HUES64 (cell line): ENCODE measurements around the gene RNF217. TPM values are rescaled to one million over a fixed set of nuclear protein-coding genes. Genes with fewer than 3 reads are reported as not detected.
"Not testable (repeated sequence)": the region's sequence is repeated elsewhere in the genome, so short reads cannot be mapped to it uniquely, and the experiment has no call there.

Source experiments
- H3K27ac ChIP-seq: 2 replicates; pipeline ENCODE4 v1.7.0; 2013; ENCODE audit warnings: low read depth, low read length, inconsistent platforms
- H3K27me3 ChIP-seq: 2 replicates; pipeline ENCODE4 v1.6.1; 2013; ENCODE audit warnings: mild to moderate bottlenecking, low read length; ENCODE audit not compliant: insufficient read depth
- H3K36me3 ChIP-seq: 2 replicates; pipeline ENCODE4 v1.6.1; 2013; ENCODE audit warnings: mild to moderate bottlenecking, low read length; ENCODE audit not compliant: insufficient read depth
- H3K4me1 ChIP-seq: 2 replicates; pipeline ENCODE4 v1.6.1; 2013; ENCODE audit warnings: mild to moderate bottlenecking, low read length, moderate library complexity; ENCODE audit not compliant: insufficient read depth
- H3K4me3 ChIP-seq: 2 replicates; pipeline ENCODE4 v1.5.1; 2013; ENCODE audit warnings: mild to moderate bottlenecking, low read length, moderate library complexity
- H3K9ac ChIP-seq: 2 replicates; pipeline ENCODE4 v1.6.1; 2013; ENCODE audit warnings: mild to moderate bottlenecking, low read depth, low read length
- H3K9me3 ChIP-seq: 2 replicates; pipeline ENCODE4 v1.6.1; 2013; ENCODE audit warnings: low read depth, low read length; ENCODE audit not compliant: insufficient read depth
- WGBS: fragments of 150-250, 120-280 bp; methylation state at CpG from one replicate; pipeline ENCODE4 v1.1.7; 2013; ENCODE audit warnings: missing lambda C conversion rate; 5-methylcytosine and 5-hydroxymethylcytosine counted together
- polyA plus RNA-seq, 2 experiments: library from polyadenylated mRNA; stranded (reverse); fragments of 50-300 nt; gene quantifications; one replicate each; pipeline ENCODE4 v1.2.3, GENCODE V29; 2013

RNF217 gene
- polyA plus RNA-seq (2013, experiment 1 of 2): 2.7 TPM
- polyA plus RNA-seq (2013, experiment 2 of 2): 2.9 TPM

- H3K4me1 ChIP-seq: peaks cover 23% of the 10 kb centered on the region
- H3K9ac ChIP-seq: peak within 1 kb of the TSS; percentile 74
- H3K4me3 ChIP-seq: peak within 1 kb of the TSS; percentile 77
- H3K9me3 ChIP-seq: no peaks in the 10 kb centered on the region
- peaks cover 12% of the 10 kb centered on the region for H3K27me3 ChIP-seq
- WGBS: under 1% methylated on average over 101 of the region's 101 CpGs
- H3K27ac ChIP-seq: no peak within 1 kb of the TSS
- H3K36me3 ChIP-seq: no peaks in the 10 kb centered on the region
These were observed at the start of gene RNF217 for GRCh38 chr6:124961777-124962638. RNF217 (plus strand) TSS chr6:124962437; CDS start chr6:124962545, 108 bp downstream.

GRCh38 chr6:124913056-124913455, 49.2 kb upstream of the RNF217 start:
- Histone ChIP-seq H3K9me3 (no peaks in the 10 kb centered on the region), H3K27ac (no peak overlapping the region), H3K4me3 (no peak overlapping the region), H3K4me1 (no peaks in the 10 kb centered on the region), H3K9ac (no peak overlapping the region), H3K27me3 (no peaks in the 10 kb centered on the region), H3K36me3 (no peaks in the 10 kb centered on the region)
- WGBS: 89% methylated on average over 1 of the region's 1 CpG

DNA sequence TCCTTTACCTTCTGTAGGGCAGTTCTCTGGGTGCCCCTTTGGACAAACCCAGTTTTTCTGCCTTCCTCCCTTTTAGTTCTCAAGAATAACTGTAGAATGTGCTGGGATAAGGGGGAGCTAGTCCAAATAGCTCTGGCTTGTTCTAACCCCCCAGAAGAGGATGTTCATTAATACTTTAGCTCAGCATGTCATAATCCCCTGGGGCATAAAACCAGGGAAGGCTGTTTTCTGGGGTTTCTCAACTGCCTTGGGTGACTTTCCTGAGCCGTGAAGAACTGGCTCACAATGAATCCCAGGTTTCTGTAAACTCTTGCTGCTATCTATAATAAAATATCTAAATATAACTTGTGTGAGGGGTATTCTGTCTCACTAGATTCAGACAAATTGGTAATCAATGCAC, 44.5 kb upstream of the RNF217 start:
- Histone ChIP-seq H3K27ac (no peak overlapping the region), H3K9ac (no peak overlapping the region), H3K36me3 (no peaks in the 10 kb centered on the region), H3K27me3 (no peaks in the 10 kb centered on the region), H3K4me1 (no peaks in the 10 kb centered on the region), H3K4me3 (no peak overlapping the region), H3K9me3 (peaks cover 12% of the 10 kb centered on the region)
- 92% methylated on average over 1 of the region's 1 CpG for WGBS

DNA sequence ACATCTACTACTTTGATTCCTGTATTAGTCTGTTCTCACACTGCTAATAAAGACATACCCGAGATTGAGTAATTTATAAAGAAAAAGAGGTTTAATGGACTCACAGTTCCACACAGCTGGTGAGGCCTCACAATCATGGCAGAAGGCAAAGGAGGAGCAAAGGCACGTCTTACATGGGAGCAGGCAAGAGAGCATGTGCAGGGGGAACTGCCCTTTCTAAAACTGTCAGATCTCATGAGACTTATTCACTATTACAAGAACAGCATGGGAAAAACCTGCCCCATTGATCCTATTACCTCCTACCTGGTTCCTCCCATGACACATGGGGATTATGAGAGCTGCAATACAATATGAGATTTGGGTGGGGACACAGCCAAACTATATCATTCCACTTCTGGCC, 42.5 kb upstream of the RNF217 start:
- H3K9ac ChIP-seq, H3K4me3 ChIP-seq, H3K36me3 ChIP-seq, H3K27me3 ChIP-seq, H3K4me1 ChIP-seq, H3K27ac ChIP-seq: not testable (repeated sequence)
- WGBS: 95% methylated on average over 2 of the region's 2 CpGs
- peaks cover 12% of the 10 kb centered on the region for H3K9me3 ChIP-seq

DNA sequence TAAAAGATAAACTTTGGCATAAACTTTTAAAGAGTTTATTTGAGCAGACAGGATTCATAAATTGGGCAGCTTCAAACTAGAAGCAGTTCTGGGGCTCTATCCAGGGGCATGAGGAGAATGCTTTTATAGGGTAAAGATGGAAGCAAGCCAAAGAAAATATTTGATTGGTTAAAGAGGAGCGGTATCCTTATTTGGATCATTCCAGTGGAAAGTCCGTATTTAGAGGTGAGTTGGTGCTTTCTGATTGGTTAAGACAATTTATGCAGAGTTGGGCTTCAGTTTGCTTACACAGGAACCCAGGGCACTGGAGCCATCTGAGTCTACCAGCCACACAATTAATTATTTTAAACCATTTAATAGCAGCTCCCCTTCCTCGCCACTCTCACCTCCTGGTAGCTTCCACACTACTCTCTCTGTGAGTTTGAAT, 37.9 kb upstream of the RNF217 start:
- Histone ChIP-seq H3K4me3 (no peak overlapping the region), H3K27me3 (no peaks in the 10 kb centered on the region), H3K9me3 (peaks cover 10% of the 10 kb centered on the region), H3K4me1 (no peaks in the 10 kb centered on the region), H3K9ac (no peak overlapping the region), H3K27ac (no peak overlapping the region), H3K36me3 (no peaks in the 10 kb centered on the region)
- WGBS: 39% methylated on average over 2 of the region's 3 CpGs

GRCh38 chr6:124926435-124926834, 35.8 kb upstream of the RNF217 start:
- H3K9me3 ChIP-seq: no peaks in the 10 kb centered on the region
- H3K4me3 ChIP-seq: no peak overlapping the region
- H3K4me1 ChIP-seq: no peaks in the 10 kb centered on the region
- no peaks in the 10 kb centered on the region for H3K36me3 ChIP-seq
- H3K9ac ChIP-seq: no peak overlapping the region
- H3K27ac ChIP-seq: no peak overlapping the region
- H3K27me3 ChIP-seq: no peaks in the 10 kb centered on the region
- 89% methylated on average over 2 of the region's 2 CpGs for whole genome bisulfite sequencing

DNA sequence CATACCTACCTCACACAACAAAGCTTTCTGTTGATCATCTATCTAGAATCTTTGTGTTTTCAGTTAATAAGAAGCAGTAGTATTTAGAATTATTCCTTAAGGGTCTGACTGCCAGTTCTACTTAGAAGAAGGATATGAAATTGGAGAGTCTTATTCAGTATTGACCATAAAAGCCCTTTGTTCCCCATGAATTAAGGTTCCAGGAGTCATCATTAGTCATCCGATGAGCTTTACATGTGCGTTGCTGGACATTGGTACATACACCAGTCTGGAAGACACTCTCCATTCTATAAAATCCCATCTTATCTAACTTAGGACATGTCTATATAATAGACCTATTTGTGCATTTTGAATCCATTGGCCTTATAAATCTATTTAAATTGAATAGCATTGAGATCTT, 34.4 kb upstream of the RNF217 start:
- H3K9me3 ChIP-seq: no peaks in the 10 kb centered on the region

GRCh38 chr6:124928851-124929250, 33.4 kb upstream of the RNF217 start:
- H3K9ac ChIP-seq: no peak overlapping the region
- no peaks in the 10 kb centered on the region for H3K4me1 ChIP-seq
- no peaks in the 10 kb centered on the region for H3K36me3 ChIP-seq
- H3K27me3 ChIP-seq: no peaks in the 10 kb centered on the region
- H3K9me3 ChIP-seq: no peaks in the 10 kb centered on the region
- 88% methylated on average over 3 of the region's 4 CpGs for WGBS
- H3K27ac ChIP-seq: no peak overlapping the region
- no peak overlapping the region for H3K4me3 ChIP-seq

More for the DNA sequence above, 34.4 kb upstream of the RNF217 start:
- Histone ChIP-seq H3K36me3 (no peaks in the 10 kb centered on the region), H3K9ac (no peak overlapping the region), H3K27ac (no peak overlapping the region), H3K4me1 (no peaks in the 10 kb centered on the region), H3K27me3 (no peaks in the 10 kb centered on the region), H3K4me3 (no peak overlapping the region)
- 97% methylated on average over 2 of the region's 2 CpGs for WGBS

- H3K27me3 ChIP-seq: no peaks in the 10 kb centered on the region
- no peak overlapping the region for H3K27ac ChIP-seq
- no peak overlapping the region for H3K4me3 ChIP-seq
- no peaks in the 10 kb centered on the region for H3K9me3 ChIP-seq
- H3K36me3 ChIP-seq: no peaks in the 10 kb centered on the region
- WGBS: 97% methylated on average over 5 of the region's 6 CpGs
- no peaks in the 10 kb centered on the region for H3K4me1 ChIP-seq
- no peak overlapping the region for H3K9ac ChIP-seq
These were observed 24.6 kb upstream of the RNF217 start for GRCh38 chr6:124937645-124938044.

GRCh38 chr6:124941259-124941658, 21.0 kb upstream of the RNF217 start:
- no peak overlapping the region for H3K27ac ChIP-seq
- no peak overlapping the region for H3K4me3 ChIP-seq
- H3K27me3 ChIP-seq: no peaks in the 10 kb centered on the region
- H3K4me1 ChIP-seq: no peaks in the 10 kb centered on the region
- H3K9ac ChIP-seq: no peak overlapping the region
- no peaks in the 10 kb centered on the region for H3K36me3 ChIP-seq
- H3K9me3 ChIP-seq: no peaks in the 10 kb centered on the region

- Histone ChIP-seq H3K27me3 (no peaks in the 10 kb centered on the region), H3K4me1 (no peaks in the 10 kb centered on the region), H3K9ac (no peak overlapping the region), H3K36me3 (no peaks in the 10 kb centered on the region), H3K27ac (no peak overlapping the region), H3K9me3 (no peaks in the 10 kb centered on the region), H3K4me3 (no peak overlapping the region)
- WGBS: 71% methylated on average over 1 of the region's 1 CpG
These were observed 18.6 kb upstream of the RNF217 start for GRCh38 chr6:124943658-124944057.
